Esophagus muscularis mucosa (tissue), 3 donors: ENCODE measurements around the gene UFC1.

Experiments
- CTCF ChIP-seq, 3 experiments: fragments of 200-600 bp in 2 of 3; fragments of 450-650 bp in 1 of 3; sonication (generic) in 2 of 3; IDR thresholded peaks; one replicate each; pipeline ENCODE4 v1.5.1; 2017 to 2019; ENCODE audit warnings: antibody characterized with exemption in 3 of 3, mild to moderate bottlenecking in 2 of 3, moderate library complexity in 1 of 3
- POLR2AphosphoS5 ChIP-seq, 2 donors: sonication (generic); formaldehyde crosslinking; IDR thresholded peaks; one replicate each; pipeline ENCODE4 v1.6.1; 2017; ENCODE audit warnings: antibody characterized with exemption in 2 of 2

- TF ChIP-seq CTCF (IDR thresholded peaks at IDR 0.05) (no peak), POLR2AphosphoS5 (IDR thresholded peaks at IDR 0.05) (no peak)
These were observed 32.6 kb upstream of the UFC1 start for GRCh38 chr1:161121042-161121650.
